Calu3 (cell line): ENCODE results near the gene ZFP91. TPM values are rescaled to one million over a fixed set of nuclear protein-coding genes. Genes with fewer than 3 reads are reported as not detected.

Experiments
- BruUV-seq: library from RNA; stranded (reverse); fragments of 400-500 nt; replicated peaks from 2 replicates; lab custom pipeline; 2021; lab: Mats Ljungman, UMichigan
- CTCF ChIA-PET: fragments of 300-600 bp; sonication (Branson Sonifier 250); formaldehyde crosslinking; loops from one replicate; lab custom pipeline; 2022; ENCODE audit warnings: antibody characterized with exemption; lab: Charles Lee
- DNase-seq: peaks from one replicate; pipeline ENCODE4 v3.0.0; 2022
- H3K27ac Mint-ChIP-seq: one replicate; pipeline ENCODE4 v1.8.0; 2022; ENCODE audit warnings: mixed read lengths; ENCODE audit not compliant: unreplicated experiment
- H3K27me3 Mint-ChIP-seq: one replicate; pipeline ENCODE4 v1.8.0; 2022; ENCODE audit warnings: mixed read lengths; ENCODE audit not compliant: unreplicated experiment
- H3K36me3 Mint-ChIP-seq: one replicate; pipeline ENCODE4 v1.8.0; 2022; ENCODE audit warnings: mild to moderate bottlenecking, moderate library complexity, mixed read lengths; ENCODE audit not compliant: insufficient read depth, unreplicated experiment
- H3K4me1 Mint-ChIP-seq: one replicate; pipeline ENCODE4 v1.8.0; 2022; ENCODE audit warnings: mild to moderate bottlenecking, low read depth, mixed read lengths; ENCODE audit not compliant: unreplicated experiment
- H3K4me3 Mint-ChIP-seq: one replicate; pipeline ENCODE4 v1.8.0; 2022; ENCODE audit warnings: mild to moderate bottlenecking, low read depth, moderate library complexity, mixed read lengths; ENCODE audit not compliant: unreplicated experiment
- H3K9me3 Mint-ChIP-seq: one replicate; pipeline ENCODE4 v1.8.0; 2022; ENCODE audit warnings: low read depth, mixed read lengths; ENCODE audit not compliant: unreplicated experiment
- intact Hi-C: fragments of 100-400 bp; cut with micrococcal nuclease; formaldehyde crosslinking; loops from one replicate; pipeline ENCODE4 v1.10.0; 2022; ENCODE audit not compliant: unreplicated experiment
- total RNA-seq: library from RNA; stranded (reverse); gene quantifications from 2 replicates; pipeline ENCODE4 v1.2.3, GENCODE V29; 2022
- TF ChIP-seq, protein P1 (sequence below): fragments of 200-600 bp; IDR thresholded peaks from one replicate; pipeline ENCODE4 v1.8.0; 2022; ENCODE audit warnings: antibody characterized with exemption; ENCODE audit not compliant: unreplicated experiment

Gene ZFP91
- total RNA-seq, 1 experiment from 2014 or later, result 61.5 TPM

DNA sequence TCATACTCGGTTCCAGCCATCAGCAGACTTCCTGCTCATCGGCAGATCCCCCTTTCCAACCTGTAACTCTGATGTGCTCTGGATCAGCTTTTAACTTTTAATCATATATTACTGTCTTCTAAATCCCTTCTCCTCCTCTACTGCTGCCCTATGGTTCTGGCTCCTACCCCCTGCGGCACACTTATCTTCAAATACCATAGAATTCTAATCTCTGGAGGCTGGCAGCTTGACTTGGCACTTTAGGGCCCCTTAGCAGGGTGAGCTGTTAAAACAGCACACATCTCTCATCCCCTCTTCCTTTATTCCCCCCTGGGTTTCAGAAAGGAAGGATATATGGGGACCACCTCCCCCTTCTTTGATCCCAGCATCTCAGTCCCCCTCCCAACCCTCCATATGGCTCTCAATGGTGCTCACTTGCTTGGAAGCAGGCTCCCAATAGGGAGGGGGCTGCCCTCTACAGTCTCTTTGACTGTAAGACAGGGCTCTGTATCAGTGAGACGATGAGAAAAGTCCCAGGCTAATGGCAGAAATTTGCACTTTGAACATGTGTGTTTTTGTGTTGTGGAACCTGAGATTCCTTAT, 39.2 kb downstream of the ZFP91 start:
- Mint-ChIP-seq H3K27ac (peak overlapping the region; percentile 22), H3K27me3 (no peaks in the 10 kb centered on the region), H3K9me3 (no peaks in the 10 kb centered on the region), H3K4me3 (no peak overlapping the region), H3K36me3 (peaks cover 60% of the 10 kb centered on the region), H3K4me1 (no peaks in the 10 kb centered on the region)
- intact Hi-C loops, result no loop called here
- DNase-seq, result no peak
- TF ChIP-seq, protein P1, sequence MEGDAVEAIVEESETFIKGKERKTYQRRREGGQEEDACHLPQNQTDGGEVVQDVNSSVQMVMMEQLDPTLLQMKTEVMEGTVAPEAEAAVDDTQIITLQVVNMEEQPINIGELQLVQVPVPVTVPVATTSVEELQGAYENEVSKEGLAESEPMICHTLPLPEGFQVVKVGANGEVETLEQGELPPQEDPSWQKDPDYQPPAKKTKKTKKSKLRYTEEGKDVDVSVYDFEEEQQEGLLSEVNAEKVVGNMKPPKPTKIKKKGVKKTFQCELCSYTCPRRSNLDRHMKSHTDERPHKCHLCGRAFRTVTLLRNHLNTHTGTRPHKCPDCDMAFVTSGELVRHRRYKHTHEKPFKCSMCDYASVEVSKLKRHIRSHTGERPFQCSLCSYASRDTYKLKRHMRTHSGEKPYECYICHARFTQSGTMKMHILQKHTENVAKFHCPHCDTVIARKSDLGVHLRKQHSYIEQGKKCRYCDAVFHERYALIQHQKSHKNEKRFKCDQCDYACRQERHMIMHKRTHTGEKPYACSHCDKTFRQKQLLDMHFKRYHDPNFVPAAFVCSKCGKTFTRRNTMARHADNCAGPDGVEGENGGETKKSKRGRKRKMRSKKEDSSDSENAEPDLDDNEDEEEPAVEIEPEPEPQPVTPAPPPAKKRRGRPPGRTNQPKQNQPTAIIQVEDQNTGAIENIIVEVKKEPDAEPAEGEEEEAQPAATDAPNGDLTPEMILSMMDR, result no peak
- no TSS peak for BruUV-seq
- CTCF ChIA-PET, result no interaction called here

DNA sequence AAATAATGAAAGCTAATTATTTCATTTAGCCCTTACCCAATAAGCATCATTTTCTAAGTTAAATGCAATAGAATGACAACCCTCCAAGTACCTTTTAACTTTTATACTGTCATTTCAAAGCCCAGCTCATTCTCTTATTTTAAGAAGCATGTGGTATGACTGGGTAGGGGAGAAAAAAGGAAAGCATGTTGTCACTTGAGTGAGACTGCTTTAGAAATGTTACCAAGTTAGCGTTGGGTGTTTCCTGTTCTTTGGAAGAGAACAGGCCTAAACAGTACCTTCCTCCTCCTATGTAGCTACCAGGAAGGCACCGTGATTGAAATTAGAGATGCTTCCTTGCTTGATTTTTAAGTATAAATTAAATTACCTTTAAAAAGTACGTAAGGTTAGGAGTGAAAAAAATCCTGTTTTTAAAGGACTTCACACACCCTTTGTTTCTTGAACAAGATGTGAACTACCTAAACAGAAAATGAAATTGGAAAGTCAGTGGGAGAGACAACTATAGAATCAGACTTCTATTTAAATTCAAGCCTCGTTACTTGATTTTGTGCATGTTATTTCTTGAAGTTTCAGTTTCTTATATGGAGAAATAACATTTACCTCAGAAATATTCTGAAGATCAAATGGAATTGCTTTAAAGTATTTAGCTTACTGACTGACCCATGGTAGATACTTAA, 42.9 kb downstream of the ZFP91 start:
- CTCF ChIA-PET, result no interaction called here
- H3K27me3 Mint-ChIP-seq, result no peaks in the 10 kb centered on the region
- TF ChIP-seq, protein P1, result no peak
- peaks cover 10% of the 10 kb centered on the region for H3K4me1 Mint-ChIP-seq
- no peak overlapping the region for H3K4me3 Mint-ChIP-seq
- no peaks in the 10 kb centered on the region for H3K9me3 Mint-ChIP-seq
- no peak overlapping the region for H3K27ac Mint-ChIP-seq
- no peak for DNase-seq
- peaks cover 58% of the 10 kb centered on the region for H3K36me3 Mint-ChIP-seq
- intact Hi-C loops, result no loop called here
- no TSS peak for BruUV-seq

DNA sequence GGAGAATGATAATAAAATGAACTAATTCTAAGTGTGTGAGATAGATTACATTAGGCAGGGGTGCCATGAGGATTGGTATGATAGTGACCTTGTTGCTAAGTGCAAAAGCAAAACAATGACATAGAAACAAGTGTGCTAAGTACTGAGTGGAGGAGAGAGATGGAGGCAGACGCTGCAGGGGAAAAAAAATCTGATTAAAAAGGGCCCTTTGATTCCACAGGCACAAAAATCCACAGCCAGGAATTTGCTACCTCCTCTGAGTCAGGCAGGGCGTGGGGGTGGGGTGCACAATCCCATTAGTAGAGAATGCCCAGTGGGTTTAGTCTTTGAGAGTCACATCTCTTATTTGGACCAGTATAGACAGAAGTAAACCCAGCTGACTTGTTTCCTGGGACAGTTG, 43.5 kb downstream of the ZFP91 start, which contains the start of gene CNTF:
Gene CNTF, plus strand, starts transcription at position 322 of the 400 bp plus-strand sequence. CDS start 88 bp downstream, outside the sequence.
- TF ChIP-seq, protein P1, result no peak
- BruUV-seq, result no TSS peak
- H3K4me1 Mint-ChIP-seq, result peaks cover 16% of the 10 kb centered on the region
- no peak within 1 kb of the TSS for H3K4me3 Mint-ChIP-seq
- no peaks in the 10 kb centered on the region for H3K27me3 Mint-ChIP-seq
- intact Hi-C loops, result no loop called here
- no peak within 1 kb of the TSS for H3K27ac Mint-ChIP-seq
- H3K36me3 Mint-ChIP-seq, result peaks cover 52% of the 10 kb centered on the region
- CTCF ChIA-PET, result no interaction called here
- no peaks in the 10 kb centered on the region for H3K9me3 Mint-ChIP-seq
- DNase-seq, result no peak

DNA sequence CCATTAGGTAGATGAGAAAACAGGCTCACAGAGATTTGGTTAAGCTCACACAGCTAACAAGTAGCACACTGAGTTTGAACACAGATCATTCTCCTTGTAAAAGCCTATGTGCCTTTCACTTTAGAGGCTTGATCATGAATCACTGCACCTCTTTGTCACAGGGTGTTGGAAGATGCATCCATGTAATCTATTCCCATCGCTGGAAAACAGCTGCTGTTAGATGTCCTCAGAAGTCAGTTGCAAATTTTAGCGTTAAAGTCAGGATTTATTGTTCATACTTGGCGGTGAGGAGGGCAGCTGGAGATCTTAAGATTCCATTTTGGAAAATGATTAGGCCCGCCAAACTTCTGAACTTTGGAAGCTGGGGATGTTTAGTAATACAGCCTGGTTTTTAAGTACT, 46.2 kb downstream of the ZFP91 start:
- DNase-seq, result no peak
- CTCF ChIA-PET, result no interaction called here
- H3K4me1 Mint-ChIP-seq, result peaks cover 24% of the 10 kb centered on the region
- no TSS peak for BruUV-seq
- H3K9me3 Mint-ChIP-seq, result no peaks in the 10 kb centered on the region
- TF ChIP-seq, protein P1, result no peak
- H3K27ac Mint-ChIP-seq, result no peak overlapping the region
- H3K4me3 Mint-ChIP-seq, result no peak overlapping the region
- intact Hi-C loops, result no loop called here
- peaks cover 38% of the 10 kb centered on the region for H3K36me3 Mint-ChIP-seq
- no peaks in the 10 kb centered on the region for H3K27me3 Mint-ChIP-seq
